ENCODE data around the gene KCNH1. TPM values are rescaled to one million over a fixed set of nuclear protein-coding genes. Genes with fewer than 3 reads are reported as not detected.

KCNH1 gene
- polyA plus RNA-seq, 1 donor from 2014 or later, result 3.9 TPM

GRCh38 chr1:210688512-210689234 lies 445.3 kb downstream of the KCNH1 start:
- Histone ChIP-seq H3F3A (ENCODE audit: insufficient read depth, low read length, poor library complexity, severe bottlenecking) (no peaks in the 10 kb centered on the region), H3K4me3 (ENCODE audit: low read length) (no peak overlapping the region), H3K79me2 (replicated peaks; ENCODE audit: insufficient read depth, low read length) (no peaks in the 10 kb centered on the region), H2AFZ (ENCODE audit: low read depth, low read length) (no peak overlapping the region), H3K27me3 (ENCODE audit: insufficient read depth, low read depth, low read length) (no peaks in the 10 kb centered on the region), H4K20me1 (ENCODE audit: insufficient read depth) (no peaks in the 10 kb centered on the region), H3K36me3 (ENCODE audit: insufficient read depth, low read length) (no peaks in the 10 kb centered on the region), H3K27ac (ENCODE audit: low read length) (no peak overlapping the region), H3K4me2 (ENCODE audit: low read length) (no peak overlapping the region), H3K9ac (ENCODE audit: low read length) (no peak overlapping the region), H3K9me3 (ENCODE audit: low read length) (no peaks in the 10 kb centered on the region), H3K9me2 (ENCODE audit: insufficient read depth, low read length) (no peaks in the 10 kb centered on the region)
- TF ChIP-seq POLR2AphosphoS5 (IDR thresholded peaks at IDR 0.05) (no peak), RAD21 (conservative IDR thresholded peaks at IDR 0.05) (no peak), MXI1 (conservative IDR thresholded peaks at IDR 0.05; ENCODE audit: poor library complexity, severe bottlenecking) (no peak), EP300 (conservative IDR thresholded peaks at IDR 0.05; ENCODE audit: poor library complexity, severe bottlenecking) (no peak), CTCF (IDR thresholded peaks at IDR 0.05; ENCODE audit: poor library complexity, severe bottlenecking) (no peak), TAF1 (IDR thresholded peaks at IDR 0.05; ENCODE audit: low read depth) (no peak), EZH2 (IDR thresholded peaks at IDR 0.05; ENCODE audit: borderline replicate concordance, insufficient read depth, low read length, poor library complexity, severe bottlenecking) (no peak), REST (IDR thresholded peaks at IDR 0.05; ENCODE audit: borderline replicate concordance) (no peak)

GRCh38 chr1:210687582-210688279 lies 446.2 kb downstream of the KCNH1 start:
- TF ChIP-seq EP300 (conservative IDR thresholded peaks at IDR 0.05; ENCODE audit: poor library complexity, severe bottlenecking) (no peak), SMC3 (conservative IDR thresholded peaks at IDR 0.05; ENCODE audit: poor library complexity) (no peak), TAF1 (IDR thresholded peaks at IDR 0.05; ENCODE audit: low read depth) (no peak), REST (IDR thresholded peaks at IDR 0.05; ENCODE audit: borderline replicate concordance) (no peak), MXI1 (conservative IDR thresholded peaks at IDR 0.05; ENCODE audit: poor library complexity, severe bottlenecking) (no peak), POLR2AphosphoS5 (IDR thresholded peaks at IDR 0.05) (no peak)
- no peak overlapping the region for H3K27ac ChIP-seq (ENCODE audit: low read length)
- H4K20me1 ChIP-seq (ENCODE audit: insufficient read depth), result no peaks in the 10 kb centered on the region

More at GRCh38 chr1:210687582-210688279, 446.2 kb downstream of the KCNH1 start:
- H3K9ac ChIP-seq (ENCODE audit: low read length), result no peak overlapping the region
- no peaks in the 10 kb centered on the region for H3K9me2 ChIP-seq (ENCODE audit: insufficient read depth, low read length)
- no peak overlapping the region for H3K4me3 ChIP-seq (ENCODE audit: low read length)
- no peaks in the 10 kb centered on the region for H3K9me3 ChIP-seq (ENCODE audit: low read length)
- no peaks in the 10 kb centered on the region for H3K79me2 ChIP-seq (replicated peaks; ENCODE audit: insufficient read depth, low read length)
- H3K4me2 ChIP-seq (ENCODE audit: low read length), result no peak overlapping the region
- no peaks in the 10 kb centered on the region for H3F3A ChIP-seq (ENCODE audit: insufficient read depth, low read length, poor library complexity, severe bottlenecking)
- no peaks in the 10 kb centered on the region for H3K27me3 ChIP-seq (ENCODE audit: insufficient read depth, low read depth, low read length)
- no peak overlapping the region for H2AFZ ChIP-seq (ENCODE audit: low read depth, low read length)
- no peaks in the 10 kb centered on the region for H3K36me3 ChIP-seq (ENCODE audit: insufficient read depth, low read length)

Data from neural cell (in vitro differentiated cells).